Natural killer cell treated with Interleukin-12 subunit alpha and Interleukin-12 subunit beta and Interleukin-15 and Interleukin-18, amount 100 ng/mL, for 72 hours (primary cell): ENCODE results near the gene NT5DC3. TPM values are rescaled to one million over a fixed set of nuclear protein-coding genes. Genes with fewer than 3 reads are reported as not detected.

Experiments
- ATAC-seq, 2 donors: fragments of 150-1000 bp; cut with Tn5 transposase in 1 of 2; sonication (Bioruptor Pico), chemical (Tn5 transposase) in 1 of 2; 2 replicates each; pipeline ENCODE4 v1.10.0; 2021
- DNase-seq: peaks from one replicate; pipeline ENCODE4 v3.0.0; 2022; ENCODE audit warnings: low spot score
- H3K27ac Mint-ChIP-seq, 2 donors: 1 replicate in 1 of 2; 2 replicates in 1 of 2; pipeline ENCODE4 v1.8.0; 2022; ENCODE audit warnings: mixed read lengths in 2 of 2, mild to moderate bottlenecking in 1 of 2, moderate library complexity in 1 of 2
- H3K27me3 Mint-ChIP-seq, 2 donors: 1 replicate in 1 of 2; 2 replicates in 1 of 2; pipeline ENCODE4 v1.8.0; 2022; ENCODE audit warnings: mixed read lengths in 2 of 2
- H3K36me3 Mint-ChIP-seq: one replicate; pipeline ENCODE4 v1.8.0; 2022; ENCODE audit warnings: mixed read lengths
- H3K4me1 Mint-ChIP-seq, 2 donors: 1 replicate in 1 of 2; 2 replicates in 1 of 2; pipeline ENCODE4 v1.8.0; 2022; ENCODE audit warnings: low read depth in 2 of 2, mixed read lengths in 2 of 2, mild to moderate bottlenecking in 1 of 2
- H3K4me3 Mint-ChIP-seq: one replicate; pipeline ENCODE4 v1.8.0; 2022; ENCODE audit warnings: mixed read lengths
- H3K9me3 Mint-ChIP-seq: 2 replicates; pipeline ENCODE4 v1.8.0; 2022; ENCODE audit warnings: mixed read lengths
- total RNA-seq, 2 donors: library from RNA; stranded (reverse); gene quantifications; one replicate each; pipeline ENCODE4 v1.2.3, GENCODE V29; 2022

NT5DC3 gene
- 10 to 100 TPM in 1 of 2 donors, 1 to 10 TPM in 1; 3.9 to 15.5 TPM for total RNA-seq

GRCh38 chr12:103840876-103841689, at the start of gene NT5DC3:
Gene NT5DC3 (minus strand): TSS chr12:103841234. CDS start chr12:103841156, 78 bp downstream.
- Mint-ChIP-seq H3K4me1 (peaks cover 15% of the 10 kb centered on the region in 2 donors), H3K9me3 (no peaks in the 10 kb centered on the region), H3K4me3 (peak within 1 kb of the TSS; percentile 88), H3K36me3 (no peaks in the 10 kb centered on the region), H3K27me3 (peaks cover 17% of the 10 kb centered on the region in 2 donors), H3K27ac (peak within 1 kb of the TSS; percentile 48 to 61)
- peak; percentile 95 to 96 for ATAC-seq
- peak; percentile 88 for DNase-seq

- ATAC-seq = no peak
- Mint-ChIP-seq H3K4me3 (no peak overlapping the region), H3K27me3 (no peaks in the 10 kb centered on the region), H3K9me3 (no peaks in the 10 kb centered on the region), H3K4me1 (peaks cover 0 to 5% of the 10 kb centered on the region in 2 donors), H3K27ac (no peak overlapping the region), H3K36me3 (no peaks in the 10 kb centered on the region)
- DNase-seq = no peak
These were observed 46.7 kb upstream of the NT5DC3 start for GRCh38 chr12:103887738-103888137.

DNA sequence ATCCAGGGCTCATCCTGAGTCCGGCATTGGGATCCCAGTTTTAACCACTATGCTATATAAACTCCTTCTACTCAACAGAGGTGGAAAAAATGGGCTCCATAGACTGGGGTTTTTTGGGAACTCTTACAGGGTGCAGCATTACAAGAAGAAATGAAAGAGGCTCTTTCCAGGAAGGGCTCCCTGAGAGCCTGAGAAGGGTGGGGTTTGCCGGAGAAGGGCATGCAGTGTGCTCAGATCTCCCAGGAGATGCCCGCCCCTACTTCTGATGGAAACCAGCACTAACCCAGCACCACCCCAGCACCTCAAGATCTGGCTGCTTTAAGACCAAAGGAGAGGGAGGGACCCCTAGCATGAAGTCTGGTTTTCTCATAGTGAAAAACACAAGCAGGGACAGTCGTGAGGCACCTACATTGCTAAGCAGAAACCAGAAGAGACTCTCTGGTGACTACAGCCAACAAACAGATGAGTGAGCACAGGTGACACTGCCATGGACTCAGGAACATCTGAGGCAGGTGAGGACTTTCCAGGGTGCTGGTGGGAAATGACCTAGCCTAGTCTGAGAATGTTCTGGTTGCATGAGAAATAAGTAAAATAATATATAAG, 45.3 kb upstream of the NT5DC3 start:
- no peak overlapping the region for H3K27ac Mint-ChIP-seq

GRCh38 chr12:103884316-103884715, 43.3 kb upstream of the NT5DC3 start:
- no peak overlapping the region for H3K27ac Mint-ChIP-seq
- H3K36me3 Mint-ChIP-seq = no peaks in the 10 kb centered on the region
- no peaks in the 10 kb centered on the region for H3K27me3 Mint-ChIP-seq

More for the DNA sequence above, 45.3 kb upstream of the NT5DC3 start:
- no peaks in the 10 kb centered on the region for H3K27me3 Mint-ChIP-seq
- H3K4me1 Mint-ChIP-seq = peaks cover 0 to 6% of the 10 kb centered on the region in 2 donors
- H3K36me3 Mint-ChIP-seq = no peaks in the 10 kb centered on the region
- DNase-seq (no peak), ATAC-seq (no peak)
- H3K4me3 Mint-ChIP-seq = no peak overlapping the region
- H3K9me3 Mint-ChIP-seq = no peaks in the 10 kb centered on the region

GRCh38 chr12:103883908-103884307, 42.9 kb upstream of the NT5DC3 start:
- no peak overlapping the region for H3K4me3 Mint-ChIP-seq
- peaks cover 13 to 16% of the 10 kb centered on the region in 2 donors for H3K4me1 Mint-ChIP-seq
- H3K27ac Mint-ChIP-seq = no peak overlapping the region
- DNase-seq (no peak), ATAC-seq (no peak)
- H3K9me3 Mint-ChIP-seq = no peaks in the 10 kb centered on the region
- no peaks in the 10 kb centered on the region for H3K27me3 Mint-ChIP-seq
- H3K36me3 Mint-ChIP-seq = no peaks in the 10 kb centered on the region

More at GRCh38 chr12:103884316-103884715, 43.3 kb upstream of the NT5DC3 start:
- ATAC-seq = no peak
- H3K4me1 Mint-ChIP-seq = peaks cover 12 to 16% of the 10 kb centered on the region in 2 donors
- no peak for DNase-seq
- H3K9me3 Mint-ChIP-seq = no peaks in the 10 kb centered on the region
- H3K4me3 Mint-ChIP-seq = no peak overlapping the region

DNA sequence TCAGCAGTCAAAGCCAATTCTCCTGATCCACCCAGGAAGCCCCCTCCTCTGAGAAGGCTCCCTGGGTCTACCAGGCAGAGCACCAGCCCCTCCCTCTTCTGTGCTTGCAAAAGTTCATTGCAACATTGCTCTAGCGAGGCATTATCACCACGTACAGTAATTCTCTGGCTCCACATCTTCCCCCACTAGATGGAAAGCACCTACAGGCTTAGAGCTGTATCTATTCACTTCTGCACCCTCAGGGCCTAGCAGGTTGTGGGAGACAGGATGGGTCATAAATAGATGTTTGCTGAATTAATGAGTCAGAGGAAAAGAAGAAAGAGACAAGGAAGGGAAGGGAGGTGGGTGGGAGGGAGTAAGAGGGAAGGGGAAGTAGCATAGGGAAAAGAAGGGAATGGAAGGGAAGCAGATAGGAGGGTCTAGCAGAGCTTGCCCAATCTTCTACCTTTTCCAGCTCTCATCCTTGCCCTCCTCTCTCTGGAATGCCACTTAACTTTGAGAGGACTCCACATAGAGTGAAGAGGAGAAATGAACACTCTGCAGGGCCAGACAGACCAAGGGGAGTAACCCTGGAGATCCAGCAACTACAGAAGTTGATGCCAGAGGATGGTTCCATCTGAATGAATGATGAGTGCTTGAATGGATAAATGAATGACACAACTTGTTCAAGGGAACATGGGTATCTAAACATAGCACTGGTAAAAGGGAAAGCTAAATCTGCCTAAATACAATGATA, 42.0 kb upstream of the NT5DC3 start:
- H3K27ac Mint-ChIP-seq = peak overlapping the region; percentile 22 to 31
- H3K27me3 Mint-ChIP-seq = no peaks in the 10 kb centered on the region
- no peaks in the 10 kb centered on the region for H3K9me3 Mint-ChIP-seq
- H3K4me3 Mint-ChIP-seq = peak overlapping the region; percentile 13
- ATAC-seq (peak in 1 of 2 donors; percentile 70), DNase-seq (no peak)
- H3K36me3 Mint-ChIP-seq = no peaks in the 10 kb centered on the region
- peaks cover 13 to 17% of the 10 kb centered on the region in 2 donors for H3K4me1 Mint-ChIP-seq

- DNase-seq = no peak
- H3K4me1 Mint-ChIP-seq = peaks cover 13 to 19% of the 10 kb centered on the region in 2 donors
- H3K36me3 Mint-ChIP-seq = no peaks in the 10 kb centered on the region
- H3K4me3 Mint-ChIP-seq = no peak overlapping the region
- ATAC-seq = no peak
- H3K27ac Mint-ChIP-seq = peak overlapping the region in 1 of 2 donors; percentile 38
- no peaks in the 10 kb centered on the region for H3K27me3 Mint-ChIP-seq
- no peaks in the 10 kb centered on the region for H3K9me3 Mint-ChIP-seq
These were observed 40.2 kb upstream of the NT5DC3 start for GRCh38 chr12:103881261-103881660.

DNA sequence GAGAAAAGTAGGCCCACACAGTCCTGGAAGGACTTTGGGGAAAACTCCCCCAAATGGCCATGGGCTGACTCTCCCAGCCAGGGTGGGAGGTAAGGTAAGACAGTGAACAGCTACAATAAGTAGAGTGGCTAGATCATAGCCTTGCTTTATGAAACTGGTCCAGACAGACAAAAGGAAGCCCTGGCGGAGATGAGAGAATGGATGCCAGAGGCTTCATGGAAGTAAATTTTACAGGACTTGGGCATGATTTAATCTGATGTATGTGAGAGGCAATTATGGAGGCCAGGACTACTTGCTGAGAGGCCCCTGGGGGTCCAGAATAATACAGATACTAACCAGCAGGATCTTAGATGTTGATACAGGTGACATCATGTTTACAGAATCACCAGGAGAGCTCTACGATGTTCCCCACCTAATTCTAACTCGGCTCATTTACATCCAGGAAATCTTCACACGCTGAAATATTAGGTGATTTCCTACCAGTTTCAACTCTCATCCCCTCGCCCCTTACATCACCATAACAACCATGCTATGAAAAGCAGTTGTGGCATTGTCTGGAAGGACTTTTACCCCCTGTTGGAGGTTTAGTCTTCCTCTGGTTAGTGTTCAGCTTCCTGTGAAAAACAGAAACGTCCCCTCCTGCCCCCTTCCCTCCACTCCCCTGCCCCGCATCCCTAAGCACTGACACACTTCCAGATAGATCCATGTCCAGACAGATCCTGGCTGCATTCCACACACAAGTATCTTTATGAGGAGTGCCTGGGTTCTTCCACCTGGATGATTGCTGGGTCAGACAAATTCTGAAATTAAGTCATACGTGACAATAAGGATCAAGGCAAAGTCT, 39.5 kb upstream of the NT5DC3 start:
- Mint-ChIP-seq H3K4me1 (peaks cover 13 to 19% of the 10 kb centered on the region in 2 donors), H3K9me3 (no peaks in the 10 kb centered on the region), H3K36me3 (no peaks in the 10 kb centered on the region), H3K4me3 (peak overlapping the region; percentile 4), H3K27me3 (no peaks in the 10 kb centered on the region), H3K27ac (peak overlapping the region in 1 of 2 donors; percentile 38)
- DNase-seq (no peak), ATAC-seq (peak; percentile 34 to 53)

GRCh38 chr12:103879878-103880277, 38.8 kb upstream of the NT5DC3 start:
- DNase-seq (no peak), ATAC-seq (no peak)
- H3K36me3 Mint-ChIP-seq = no peaks in the 10 kb centered on the region
- H3K27me3 Mint-ChIP-seq = peaks cover 0 to 2% of the 10 kb centered on the region in 2 donors
- no peak overlapping the region for H3K4me3 Mint-ChIP-seq
- H3K9me3 Mint-ChIP-seq = no peaks in the 10 kb centered on the region
- H3K27ac Mint-ChIP-seq = peak overlapping the region in 1 of 2 donors; percentile 38
- peaks cover 13 to 19% of the 10 kb centered on the region in 2 donors for H3K4me1 Mint-ChIP-seq

DNA sequence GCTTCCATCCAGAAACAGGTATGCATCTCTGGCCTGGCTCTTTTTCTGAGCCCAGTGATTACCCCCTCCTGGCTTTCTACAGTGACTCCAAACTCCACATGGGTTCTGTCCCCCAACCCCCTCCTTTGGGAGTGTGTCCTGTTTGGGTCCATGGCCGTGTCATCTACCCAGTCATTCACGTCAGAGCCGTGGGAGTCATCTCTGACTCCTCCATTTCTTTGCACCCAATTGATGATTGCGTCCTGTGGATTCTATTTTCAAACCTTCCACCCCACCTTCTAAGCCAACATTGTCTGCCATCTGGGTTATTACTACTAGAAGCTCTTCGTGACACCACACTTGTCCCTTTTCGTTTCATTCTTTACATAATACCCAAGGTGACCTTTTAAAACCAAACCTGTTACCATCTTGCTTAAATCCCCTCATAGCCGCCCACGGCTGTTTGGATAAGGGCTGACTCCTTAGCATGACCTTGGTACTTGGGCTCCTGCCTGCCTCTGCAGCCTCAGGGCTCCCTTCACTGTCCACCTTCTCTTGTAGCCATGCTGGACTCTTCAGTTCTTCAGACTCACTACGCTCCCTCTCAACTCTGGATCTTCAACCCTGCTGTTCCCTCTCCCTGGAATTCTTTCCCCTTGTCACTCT, 38.1 kb upstream of the NT5DC3 start:
- Mint-ChIP-seq H3K9me3 (no peaks in the 10 kb centered on the region), H3K4me3 (no peak overlapping the region), H3K4me1 (peaks cover 13 to 19% of the 10 kb centered on the region in 2 donors), H3K36me3 (no peaks in the 10 kb centered on the region), H3K27me3 (peaks cover 0 to 5% of the 10 kb centered on the region in 2 donors), H3K27ac (no peak overlapping the region)
- DNase-seq = no peak
- no peak for ATAC-seq

- peak; percentile 64 to 65 for ATAC-seq
- Mint-ChIP-seq H3K36me3 (no peaks in the 10 kb centered on the region), H3K4me3 (no peak overlapping the region), H3K27me3 (peaks cover 0 to 5% of the 10 kb centered on the region in 2 donors), H3K27ac (no peak overlapping the region), H3K4me1 (peaks cover 13 to 18% of the 10 kb centered on the region in 2 donors), H3K9me3 (no peaks in the 10 kb centered on the region)
- DNase-seq = no peak
These were observed 37.0 kb upstream of the NT5DC3 start for GRCh38 chr12:103877934-103878510.

DNA sequence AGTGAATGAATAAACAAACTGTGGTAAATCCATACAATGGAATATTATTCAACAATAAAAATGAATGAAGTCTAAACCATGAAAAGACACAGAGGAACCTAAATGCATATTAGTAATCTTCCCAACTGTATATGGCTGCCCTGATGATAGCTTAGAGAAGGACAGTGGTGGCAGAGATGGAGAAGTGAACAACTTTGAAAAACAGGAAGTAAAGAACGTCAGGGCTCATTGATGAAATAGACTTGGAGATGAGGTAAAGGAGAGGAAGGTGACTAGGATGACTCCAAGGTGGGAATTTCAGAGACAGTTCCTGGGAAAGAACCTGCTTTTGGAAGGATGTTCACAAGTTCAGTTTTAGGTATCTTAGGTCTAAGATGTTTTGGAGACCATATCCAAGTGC, 36.3 kb upstream of the NT5DC3 start:
- Mint-ChIP-seq H3K27me3 (peaks cover 0 to 5% of the 10 kb centered on the region in 2 donors), H3K4me3 (no peak overlapping the region), H3K4me1 (peaks cover 13% of the 10 kb centered on the region in 2 donors), H3K9me3 (no peaks in the 10 kb centered on the region), H3K36me3 (no peaks in the 10 kb centered on the region), H3K27ac (no peak overlapping the region)
- ATAC-seq (no peak), DNase-seq (no peak)
